Measurements from ENCODE around the gene MYO1C.

- TF ChIP-seq POLR2A (IDR thresholded peaks at IDR 0.05) (no peak), CTCF (IDR thresholded peaks at IDR 0.05) (no peak), EP300 (IDR thresholded peaks at IDR 0.05) (no peak), POLR2AphosphoS5 (IDR thresholded peaks at IDR 0.05) (no peak)
Observed at GRCh38 chr17:1539811-1540210, 47.3 kb upstream of the MYO1C start.
